ENCODE results near the gene ATRIP.

Gene ATRIP

DNA sequence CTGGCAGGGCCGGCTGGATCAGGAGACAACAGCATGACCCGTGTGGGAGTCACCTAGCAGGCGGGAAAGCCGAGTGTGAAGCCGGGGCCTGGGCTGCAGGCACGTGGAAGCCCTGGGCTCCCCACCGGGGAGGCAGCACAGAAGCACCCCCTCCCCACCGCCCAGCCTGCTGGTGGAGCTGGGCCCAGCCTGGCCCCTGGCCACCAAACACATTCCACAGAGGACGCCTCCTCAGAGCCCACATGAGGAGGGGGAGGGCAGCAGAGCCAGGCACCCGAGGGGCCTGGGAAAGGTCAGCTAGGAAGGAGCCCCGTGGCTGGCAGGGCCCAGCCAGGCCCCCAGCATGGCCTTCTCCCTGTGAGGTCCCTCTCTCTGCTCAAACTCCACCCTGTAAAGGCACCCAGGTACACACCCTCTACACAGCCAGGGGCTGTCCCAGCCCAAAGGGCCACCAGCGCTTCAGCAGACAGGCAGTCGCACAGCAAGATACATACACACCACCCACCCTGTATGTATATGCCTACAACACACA, 21.2 kb upstream of the ATRIP start:
- no peak for DNase-seq

DNA sequence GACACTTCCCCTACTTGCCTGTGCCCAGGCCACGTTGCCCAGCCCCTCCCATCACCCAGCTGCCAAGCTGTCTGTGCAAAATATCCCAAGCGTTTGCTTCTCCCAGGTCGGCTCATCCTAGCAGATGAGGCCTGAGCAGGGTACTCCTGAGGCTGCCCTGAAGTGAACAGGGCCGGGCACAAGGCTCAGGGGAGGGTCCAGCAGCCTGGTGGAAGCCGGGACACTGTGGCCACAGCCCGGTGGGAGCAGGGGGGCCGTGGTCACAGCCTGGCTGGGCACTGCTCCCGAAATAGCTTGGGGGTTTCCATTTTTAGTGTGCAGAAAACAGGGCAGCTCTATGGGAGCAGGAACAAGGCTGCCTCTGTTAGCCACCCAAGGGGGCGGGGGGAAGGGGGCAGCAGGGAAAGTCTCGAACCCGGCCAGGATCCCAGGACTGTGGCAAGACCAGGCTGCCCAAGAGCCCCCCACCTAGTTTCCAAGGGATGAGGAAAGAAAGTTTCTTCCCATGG, 20.1 kb upstream of the ATRIP start:
- no peak for DNase-seq

DNA sequence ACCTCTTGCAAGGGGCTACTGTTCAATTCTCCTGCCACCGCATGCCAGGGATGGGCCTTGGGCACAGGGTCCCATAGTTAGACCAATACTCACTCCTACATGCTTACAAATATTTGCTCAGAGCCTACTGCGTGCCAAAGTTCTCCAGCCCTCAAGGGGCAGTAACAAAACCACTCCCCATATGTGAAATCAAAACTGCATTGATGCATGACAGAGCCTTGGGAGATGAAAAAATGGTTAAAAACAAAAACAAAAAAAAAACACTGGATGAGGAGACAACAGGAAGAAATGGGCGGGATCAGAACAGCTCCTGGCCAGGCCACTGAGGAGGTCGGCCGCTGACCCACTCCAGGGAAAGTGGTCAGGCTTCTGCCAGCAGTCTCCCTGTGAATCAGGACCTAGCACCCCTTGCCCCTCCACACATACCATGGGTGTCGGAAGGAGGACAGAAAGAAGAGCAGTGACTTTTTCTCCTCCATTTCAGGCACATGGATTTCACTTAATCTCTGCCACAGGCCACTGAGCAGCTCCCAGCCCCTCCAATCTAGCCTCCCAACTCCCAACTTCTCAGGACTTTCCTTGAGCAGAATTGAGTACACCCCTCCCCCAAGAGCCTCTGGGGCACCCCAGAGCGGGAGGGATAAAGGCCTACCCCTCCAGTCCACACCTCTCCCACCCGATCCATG, 19.4 kb upstream of the ATRIP start:
- no peak for DNase-seq

DNA sequence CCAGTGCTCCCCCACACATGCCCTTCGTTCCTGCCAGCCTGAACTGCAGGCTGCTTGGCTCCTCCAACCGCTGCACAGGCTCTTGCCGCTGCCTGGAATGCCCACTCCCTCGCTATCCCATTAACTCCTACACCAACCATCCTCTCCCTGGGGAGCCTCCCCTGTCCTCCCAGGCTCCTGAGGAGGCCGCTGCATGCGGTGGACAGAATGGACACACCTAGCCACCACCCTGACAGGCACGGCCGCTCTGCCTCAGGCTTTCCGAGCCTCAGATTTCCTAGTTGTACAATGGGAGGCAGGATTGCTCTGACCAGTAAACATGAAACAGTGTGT, 18.9 kb upstream of the ATRIP start:
- no peak for DNase-seq

DNA sequence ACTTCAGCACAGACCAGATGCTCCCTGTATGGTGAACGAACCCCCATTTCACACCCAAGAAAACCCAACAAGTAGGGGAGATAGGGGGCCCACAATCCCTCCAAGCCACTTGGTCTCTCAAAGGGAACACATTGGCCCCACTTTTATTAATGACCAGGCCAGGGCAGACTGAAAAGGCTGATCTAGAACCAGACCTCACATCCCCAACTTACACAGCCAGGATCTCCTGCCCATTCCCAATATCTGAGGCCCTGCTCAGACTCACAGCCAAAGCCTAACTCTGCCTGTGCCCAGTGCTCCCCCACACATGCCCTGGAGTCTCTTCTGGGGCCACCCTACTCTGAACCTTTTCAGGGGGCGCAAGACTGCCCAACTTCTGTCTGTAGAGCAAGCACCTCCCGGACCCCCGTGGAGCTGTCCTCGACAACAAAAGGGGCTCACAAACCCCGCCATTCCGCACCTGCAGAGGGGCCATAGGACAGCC, 18.4 kb upstream of the ATRIP start:
- no peak for DNase-seq

DNA sequence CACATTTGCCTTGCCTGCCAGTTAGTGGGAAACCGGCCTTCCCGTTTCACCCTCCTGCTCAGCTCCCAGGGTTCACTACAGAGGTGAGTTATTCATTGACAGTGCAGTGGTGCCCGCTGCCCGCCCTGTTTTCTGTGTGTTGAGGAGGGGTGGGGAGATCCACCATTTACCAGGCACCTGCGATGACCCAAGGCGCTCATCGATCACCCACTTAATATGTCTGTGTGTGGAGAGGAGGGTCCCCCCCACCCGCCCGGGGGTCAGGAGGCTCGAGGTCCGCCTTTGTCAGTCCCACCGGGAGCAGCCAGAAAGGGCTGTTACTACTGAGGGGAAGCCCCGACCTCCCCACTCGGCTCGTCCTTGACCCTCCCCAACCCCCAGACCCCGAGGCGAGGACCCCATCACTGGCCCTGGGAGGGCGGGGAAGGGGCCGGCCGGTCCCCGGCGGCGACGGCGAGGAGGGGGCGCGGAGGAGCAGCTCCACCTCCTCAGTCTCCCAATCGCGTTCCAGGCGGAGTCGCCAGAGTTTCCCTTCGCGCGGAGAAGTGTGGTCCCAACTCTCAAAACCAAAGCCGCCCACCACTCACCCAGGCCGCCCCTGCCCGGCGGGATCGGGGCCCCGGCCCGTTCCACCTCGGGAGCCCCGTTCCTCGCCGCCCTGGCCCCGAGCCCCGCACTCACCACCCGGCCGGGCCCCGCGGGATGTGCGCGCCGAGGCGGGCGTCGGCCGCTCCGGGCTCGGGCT, 17.8 kb upstream of the ATRIP start:
- DNase-seq, result peak; percentile 14

DNA sequence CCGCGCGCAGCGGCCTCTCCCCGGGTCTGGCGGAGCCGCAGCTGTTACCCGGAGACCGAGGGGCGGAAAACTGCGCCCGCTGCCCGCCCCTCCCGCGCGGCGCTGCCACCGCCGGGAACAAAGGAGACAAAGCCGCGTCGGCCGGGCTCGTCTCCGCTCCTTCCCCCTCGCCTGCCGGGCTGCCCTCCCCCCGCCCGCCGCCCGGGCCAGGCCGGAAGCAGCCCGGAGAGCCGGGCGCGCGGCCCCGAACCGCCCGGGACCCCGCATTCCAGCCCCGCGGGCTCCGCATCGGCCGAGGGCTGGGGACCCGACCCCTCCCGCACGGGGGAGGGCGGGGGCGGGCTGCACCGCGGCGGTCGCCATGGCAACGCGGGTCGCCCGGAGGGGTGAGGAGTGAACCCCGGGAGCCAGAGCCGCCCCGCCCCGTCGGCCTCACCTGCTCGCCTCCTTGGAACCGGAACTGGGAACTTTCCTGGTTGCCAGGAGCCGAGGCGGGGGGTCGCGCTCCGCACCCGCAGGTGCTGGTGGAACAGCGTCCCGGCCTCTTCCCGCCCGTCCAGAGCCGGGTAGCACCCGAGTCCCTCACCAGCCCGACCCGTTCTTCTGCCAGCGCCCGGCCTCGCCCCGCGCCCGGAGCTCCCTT, 17.1 kb upstream of the ATRIP start:
- peak; percentile 66 for DNase-seq

DNA sequence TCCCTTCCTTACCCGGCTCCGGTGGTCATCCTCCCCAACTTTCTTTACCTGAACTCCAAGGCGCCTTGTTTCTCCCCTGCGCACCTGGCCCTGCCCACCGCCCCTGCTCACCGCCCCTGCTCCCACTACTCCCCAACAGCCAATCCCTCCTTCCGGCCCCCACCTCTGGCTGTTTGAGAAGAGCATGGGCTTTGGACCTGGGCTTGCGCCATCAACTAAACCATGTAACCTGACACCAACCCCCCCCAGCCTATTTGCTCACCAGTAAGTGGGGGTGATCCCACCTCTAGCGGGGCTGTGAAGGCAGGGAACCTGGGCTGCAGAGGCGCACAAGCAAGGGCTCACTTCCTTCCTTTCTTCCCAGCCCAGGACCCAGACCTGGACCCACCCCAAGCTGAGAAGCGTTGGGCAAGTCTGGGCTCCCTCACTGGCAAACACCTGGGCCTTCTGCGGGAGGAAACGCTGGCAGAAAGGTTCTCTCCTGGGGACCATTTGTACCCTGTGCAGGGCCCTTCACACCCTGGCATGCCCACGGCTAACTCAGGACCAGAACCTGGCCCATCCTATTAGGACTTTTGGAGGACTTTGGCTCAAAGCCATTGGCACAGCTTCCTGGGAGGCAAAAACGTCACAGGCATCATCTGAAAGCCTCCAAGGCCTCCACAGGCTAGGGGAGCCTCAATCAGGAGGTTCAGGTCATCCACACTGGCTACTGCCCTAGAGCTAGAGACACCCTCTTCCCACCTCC, 16.4 kb upstream of the ATRIP start, which contains the start of gene PLXNB1:
Gene PLXNB1 (minus strand): TSS at position 127 of the 748 bp plus-strand sequence. CDS start 5,475 bp downstream, outside the sequence.
- peak; percentile 58 for DNase-seq

DNA sequence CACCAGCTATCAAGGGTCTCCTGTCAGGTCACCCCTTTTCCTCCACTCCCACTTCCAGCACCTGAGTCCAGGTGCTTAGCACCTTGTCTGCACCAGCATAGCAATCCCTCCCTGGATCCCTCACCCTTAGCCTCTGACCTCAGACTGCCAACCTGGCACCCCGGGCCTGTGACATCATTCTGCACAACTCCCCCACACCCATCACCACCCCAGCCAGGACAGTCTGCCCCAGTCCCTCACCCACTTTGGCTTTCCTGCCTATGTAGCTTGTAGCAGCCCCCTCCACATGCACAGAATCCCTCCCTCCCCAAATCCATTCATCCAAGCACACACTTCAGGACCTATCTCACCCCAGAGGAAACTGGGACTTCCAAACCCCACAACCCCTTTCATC, 15.8 kb upstream of the ATRIP start:
- DNase-seq, result no peak

DNA sequence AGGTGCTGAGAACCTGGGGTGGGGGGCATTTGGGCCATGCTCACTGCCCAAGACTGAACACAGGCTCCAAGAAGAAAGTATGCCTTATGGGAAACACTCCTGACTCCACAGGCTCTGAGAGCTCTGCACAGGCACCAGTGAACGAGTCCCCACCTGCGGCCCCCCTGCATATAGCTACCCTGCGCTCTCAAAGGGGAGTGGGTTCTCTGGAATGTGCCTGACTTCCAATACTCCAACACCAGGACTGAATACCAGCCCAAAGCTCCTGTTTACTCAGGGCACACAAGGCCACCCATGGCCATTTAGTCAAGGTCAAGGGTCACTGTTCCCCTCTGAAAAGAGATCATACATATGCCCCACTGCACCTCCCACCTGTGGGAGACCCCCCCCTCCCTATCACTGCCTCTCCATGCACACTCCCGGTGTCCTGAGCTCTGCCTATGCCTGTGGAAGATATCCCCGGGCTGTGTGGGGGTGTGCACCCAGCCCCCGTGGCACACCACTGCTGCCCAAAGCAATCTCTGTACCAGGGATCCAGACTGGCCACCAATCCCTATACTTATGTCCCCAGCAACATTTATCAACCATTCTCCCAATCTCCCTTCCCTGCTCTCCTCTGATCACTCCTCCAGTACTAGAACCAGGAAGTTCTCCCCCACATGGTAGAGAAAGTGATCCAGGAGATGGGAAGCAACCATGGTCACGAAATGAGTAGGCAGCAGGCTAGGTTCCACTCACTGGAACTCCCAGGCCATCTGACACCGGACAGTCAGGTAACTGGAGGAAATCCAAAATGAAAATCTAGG, 15.1 kb upstream of the ATRIP start:
- DNase-seq, result no peak

DNA sequence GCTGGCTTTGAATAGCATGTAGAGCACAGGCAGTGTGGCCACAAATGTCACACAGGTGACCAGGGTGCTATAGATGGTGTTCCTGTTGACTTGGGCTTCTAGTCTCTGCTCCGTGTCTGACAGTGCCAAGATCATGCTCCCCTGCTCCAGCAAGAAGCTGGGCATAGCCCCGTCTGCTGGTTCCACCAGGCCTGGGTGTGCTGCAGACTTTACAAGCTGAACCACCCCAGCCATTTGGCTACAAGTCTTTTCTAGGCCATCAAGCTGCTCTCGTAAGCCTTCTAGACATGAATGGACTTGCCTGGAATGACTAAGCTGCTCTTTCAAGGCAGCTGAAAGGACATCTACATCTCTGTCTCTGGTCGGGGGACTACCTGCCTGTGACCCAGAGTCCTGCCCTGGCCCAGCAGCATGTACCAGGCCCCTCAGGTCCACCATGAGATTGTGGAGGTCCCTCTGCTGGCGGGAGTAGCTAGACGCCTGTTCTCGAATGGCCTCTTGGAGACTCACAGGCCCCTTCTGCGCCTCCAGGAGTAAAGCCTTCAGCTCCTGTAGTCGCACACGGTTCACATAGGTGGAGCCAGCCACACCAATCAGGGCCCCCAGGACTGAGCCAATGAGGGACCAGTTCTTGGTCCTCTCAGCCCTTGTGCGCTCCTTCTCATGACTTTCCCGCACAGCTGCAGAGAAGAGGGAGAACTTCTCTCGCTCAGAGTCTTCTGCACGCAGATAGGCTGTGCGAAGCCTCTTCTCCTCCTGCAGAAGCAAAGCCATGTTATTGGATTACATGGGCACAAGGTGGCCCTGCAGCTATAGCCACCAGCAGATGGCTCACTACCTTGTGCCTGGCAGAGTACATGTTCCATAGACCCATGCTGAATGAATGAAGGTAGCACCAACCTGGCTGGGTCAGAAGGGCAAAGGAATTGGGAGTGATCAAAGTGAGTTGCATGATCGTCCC, 13.8 kb upstream of the ATRIP start:
- DNase-seq, result peak; percentile 46

DNA sequence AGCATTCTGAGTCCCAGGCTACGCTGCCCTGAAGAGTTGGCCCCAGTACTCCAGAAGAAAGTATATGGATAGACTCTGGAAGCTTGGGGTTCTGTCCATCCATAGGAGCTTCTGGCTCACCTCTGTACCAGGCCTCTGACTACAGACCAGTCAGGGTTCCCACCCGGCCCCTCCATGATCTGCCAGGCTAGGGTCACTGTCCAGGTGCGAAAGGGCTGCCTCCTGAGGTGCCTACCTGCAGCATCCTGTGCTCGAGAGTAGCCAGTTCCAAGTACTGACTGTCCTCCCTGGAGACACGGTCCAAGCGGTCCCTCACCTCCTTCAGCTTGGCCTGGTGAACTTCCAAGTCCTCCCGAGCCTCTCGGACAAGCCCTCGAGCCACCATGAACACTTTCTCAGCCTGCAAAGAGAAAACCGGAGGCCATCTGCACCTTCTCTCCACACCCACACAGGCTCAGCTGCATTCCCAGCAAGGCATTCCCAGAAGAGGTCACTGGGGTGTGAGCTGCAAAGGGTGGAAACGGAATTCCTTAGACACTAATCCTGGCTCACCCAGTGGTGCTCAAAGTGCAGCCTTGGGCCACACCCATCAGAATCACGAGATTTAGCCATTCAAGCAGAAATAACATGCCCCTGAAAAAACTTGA, 12.9 kb upstream of the ATRIP start:
- DNase-seq, result no peak

DNA sequence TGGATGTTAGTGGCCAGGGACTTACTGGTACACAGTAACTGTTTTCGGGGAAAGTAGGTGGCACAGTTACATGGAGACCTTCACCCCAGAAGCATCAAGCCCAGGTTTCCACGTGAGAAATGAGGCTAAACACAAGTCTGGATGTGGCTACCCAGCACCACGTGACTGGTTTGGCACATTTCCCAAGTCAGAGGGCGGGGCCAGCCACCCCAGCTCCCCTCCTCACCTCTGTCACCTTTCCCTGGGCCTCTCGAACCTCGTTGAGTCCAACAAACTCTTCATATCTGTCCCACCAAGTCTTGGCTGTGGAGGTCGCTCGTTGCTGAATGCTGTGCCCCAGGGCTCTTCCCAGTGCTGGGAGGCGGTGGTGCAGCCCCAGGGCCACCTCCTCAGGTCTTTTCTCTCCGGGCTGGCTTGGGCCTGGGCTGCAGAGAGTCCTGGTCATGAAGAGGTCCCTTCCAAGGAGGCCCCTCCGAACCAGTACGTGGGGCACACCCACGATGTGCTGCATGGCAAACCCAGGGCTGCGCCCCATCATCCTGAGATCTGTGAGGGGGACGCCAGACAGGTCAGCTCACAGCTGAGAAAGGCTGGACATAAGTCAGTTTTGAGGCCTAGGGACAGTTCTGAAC, 11.8 kb upstream of the ATRIP start:
- peak; percentile 30 for DNase-seq

DNA sequence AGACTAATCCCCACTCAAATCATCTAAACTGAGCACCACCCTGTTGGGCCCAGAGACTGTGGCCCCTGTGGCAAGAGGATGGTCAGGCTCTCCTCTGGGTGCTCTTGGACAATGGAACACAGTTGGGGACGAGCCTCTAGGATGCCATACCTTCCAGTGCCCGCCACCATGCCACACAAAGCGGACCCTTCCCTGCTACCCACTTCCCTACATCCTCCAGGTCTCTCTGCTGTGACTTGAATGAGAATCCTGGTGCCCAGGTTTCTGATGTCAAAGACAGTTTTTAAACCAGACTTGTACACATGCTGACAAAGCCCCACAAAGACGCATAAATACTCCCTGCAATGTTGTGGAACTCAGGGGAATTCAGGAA, 11.3 kb upstream of the ATRIP start:
- DNase-seq, result no peak

DNA sequence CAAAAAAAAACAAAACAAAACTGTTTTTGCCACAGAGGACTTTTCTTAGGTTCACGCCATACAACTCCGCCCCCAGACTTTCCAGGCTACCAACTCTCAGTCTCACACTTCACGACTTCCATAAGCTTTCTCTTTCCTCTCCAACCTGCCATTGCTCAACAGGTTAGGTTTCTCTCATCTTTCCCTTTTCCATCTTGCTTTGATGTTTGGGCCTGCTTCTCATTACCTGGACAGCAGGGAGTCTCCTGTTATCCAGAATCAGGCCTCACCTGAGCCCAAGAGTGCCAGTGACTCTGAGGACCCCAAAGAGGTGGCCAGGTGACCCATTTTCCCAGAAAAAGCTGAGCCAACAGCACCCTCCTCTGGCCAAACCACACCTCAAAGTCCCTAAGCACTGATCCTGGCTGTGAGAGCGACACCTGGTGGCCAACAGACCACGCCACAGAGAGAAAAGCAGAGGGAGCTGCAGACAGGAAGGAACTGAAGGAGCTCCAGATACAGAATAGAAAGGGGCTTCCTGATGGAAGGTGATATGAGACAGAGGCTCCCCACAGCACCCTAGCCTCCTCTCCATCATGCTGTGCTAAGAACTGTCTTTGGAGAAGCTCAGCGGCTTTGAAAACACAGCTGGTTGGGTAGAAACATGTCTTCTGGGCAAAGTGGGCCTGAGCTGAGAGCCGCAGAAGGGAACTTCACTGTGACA, 10.6 kb upstream of the ATRIP start:
- peak; percentile 93 for DNase-seq

DNA sequence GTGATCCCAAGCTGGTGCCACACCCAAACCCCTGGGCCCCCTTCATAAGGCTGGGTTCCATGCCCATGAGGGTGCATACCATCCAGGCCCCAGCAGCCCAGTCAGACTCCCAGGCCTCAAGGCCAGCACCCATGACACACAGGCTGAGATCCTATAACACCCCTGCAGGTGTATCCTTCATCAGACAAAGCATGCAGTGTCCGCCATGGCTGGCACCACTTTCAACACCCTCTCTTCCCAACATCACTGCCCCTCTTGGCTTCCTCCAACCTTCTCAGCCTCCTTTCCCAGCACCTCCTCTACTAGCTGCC, 10.1 kb upstream of the ATRIP start:
- DNase-seq, result no peak

DNA sequence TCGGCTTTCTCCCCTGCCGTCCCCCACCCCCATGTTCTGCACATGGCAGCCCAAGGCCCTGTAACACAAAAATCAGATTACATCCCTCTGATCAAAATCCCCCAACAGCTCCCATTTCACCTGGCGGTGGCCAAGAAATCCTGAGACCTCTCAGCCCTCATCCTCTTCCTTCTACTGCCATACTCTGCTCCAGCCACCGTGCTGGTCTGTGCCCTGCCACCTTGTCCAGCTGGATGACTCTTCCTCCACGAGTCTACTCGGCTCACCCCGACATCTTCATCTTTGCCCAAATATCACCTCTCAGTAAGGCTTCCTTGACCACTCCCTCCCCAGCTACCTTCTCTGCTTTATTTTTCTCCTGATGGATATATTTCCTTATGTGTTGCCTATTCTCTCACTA, 9.7 kb upstream of the ATRIP start:
- no peak for DNase-seq

DNA sequence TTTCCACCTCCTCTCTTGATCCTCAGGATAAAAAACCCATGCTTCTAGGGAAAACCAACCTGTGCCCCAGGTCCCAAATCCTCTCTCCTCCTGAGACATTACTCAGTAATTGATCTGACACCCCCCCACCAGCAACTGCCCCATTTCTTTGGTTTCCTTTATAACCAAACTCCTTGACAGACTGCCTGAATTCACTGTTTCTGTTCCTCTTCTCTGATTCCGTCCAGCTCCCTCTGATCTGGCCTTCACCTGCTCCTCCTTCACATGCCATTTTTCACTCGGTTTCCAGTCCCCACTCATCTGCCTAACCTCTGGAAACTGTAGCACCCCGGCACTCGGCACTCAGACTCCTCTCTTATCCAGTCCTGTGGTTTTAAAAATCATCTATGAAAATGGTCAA, 8.7 kb upstream of the ATRIP start:
- DNase-seq, result no peak

Measured in hematopoietic multipotent progenitor cell treated with erythropoietin and hydrocortisone succinate and interleukin-3 and kit ligand, for 4 days (in vitro differentiated cells).